Measurements from ENCODE around the gene RFXANK.
"Not testable (repeated sequence)": the region's sequence is repeated elsewhere in the genome, so short reads cannot be mapped to it uniquely, and the experiment has no call there.

RFXANK gene, protein sequence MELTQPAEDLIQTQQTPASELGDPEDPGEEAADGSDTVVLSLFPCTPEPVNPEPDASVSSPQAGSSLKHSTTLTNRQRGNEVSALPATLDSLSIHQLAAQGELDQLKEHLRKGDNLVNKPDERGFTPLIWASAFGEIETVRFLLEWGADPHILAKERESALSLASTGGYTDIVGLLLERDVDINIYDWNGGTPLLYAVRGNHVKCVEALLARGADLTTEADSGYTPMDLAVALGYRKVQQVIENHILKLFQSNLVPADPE

DNA sequence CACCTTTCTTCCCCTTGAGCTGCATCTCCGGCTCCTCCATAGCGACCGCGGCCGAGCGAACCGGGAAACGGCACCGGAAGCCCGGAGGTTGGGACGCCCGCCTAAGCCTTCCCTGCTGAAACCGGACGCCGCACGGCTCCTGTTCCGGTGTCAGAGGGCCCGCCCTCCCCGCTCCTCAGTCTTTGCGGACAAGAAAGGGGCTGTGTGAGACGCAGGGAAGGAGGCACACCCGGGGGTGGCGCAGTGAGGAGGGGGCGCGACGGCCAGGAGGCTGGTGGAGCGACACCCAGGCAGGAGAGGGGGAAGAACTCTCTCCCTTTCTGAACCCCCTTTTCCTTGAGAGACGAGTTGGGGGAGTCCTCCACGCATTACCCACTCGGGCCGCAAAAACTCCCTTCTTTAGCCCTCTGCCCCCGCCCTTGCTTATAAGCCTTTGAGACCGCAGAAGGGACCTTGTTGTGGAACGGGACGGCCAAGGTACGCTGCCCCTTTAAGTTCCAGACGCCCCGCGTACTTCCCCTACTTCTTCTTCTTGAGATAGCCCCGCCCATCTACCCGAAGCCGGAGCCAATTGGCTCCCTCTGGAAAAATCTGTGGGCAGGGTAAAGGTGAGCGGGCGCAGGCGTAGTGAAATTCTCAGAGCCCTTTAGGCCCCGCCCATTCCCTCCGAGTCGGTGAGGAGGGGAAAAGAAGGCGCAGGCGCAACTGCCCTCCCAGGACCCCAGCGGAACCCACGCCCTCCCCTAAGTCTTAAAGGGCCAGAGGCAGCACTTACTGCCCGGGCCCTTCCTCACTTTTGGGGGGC, at the start of gene RFXANK, which contains the start of gene BORCS8:
TSS of gene RFXANK (plus strand) at position 181 of the 805 bp plus-strand sequence. CDS start 1,689 bp downstream, outside the sequence.
TSS of gene BORCS8 (minus strand) at position 75 of the 805 bp plus-strand sequence. CDS start at position 40, 35 bp downstream.
- peak; percentile 94 to 98 (median 98) for DNase-seq (ENCODE audit: low read depth in 3 of 3)

DNA sequence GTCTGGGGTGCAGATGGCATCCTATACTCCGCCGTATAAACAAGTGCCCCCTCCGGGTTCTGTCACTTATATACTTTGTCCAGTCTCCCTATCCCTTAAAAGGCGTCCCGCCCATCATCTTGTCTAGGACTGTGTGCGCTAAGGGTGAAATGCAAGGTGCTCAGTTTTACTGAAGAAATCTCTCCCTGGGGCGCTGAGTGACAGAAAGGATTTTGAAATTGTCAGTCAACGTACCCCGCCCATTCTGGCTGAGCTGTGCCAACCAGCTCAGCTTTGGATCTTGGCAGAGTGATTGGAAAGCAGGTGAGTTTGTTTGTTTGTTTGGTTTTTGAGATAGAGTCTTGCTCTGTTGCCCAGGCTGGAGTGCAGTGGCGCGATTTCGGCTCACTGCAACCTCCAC, 49.7 kb upstream of the RFXANK start:
- no peak for DNase-seq (ENCODE audit: low read depth in 3 of 3)

DNA sequence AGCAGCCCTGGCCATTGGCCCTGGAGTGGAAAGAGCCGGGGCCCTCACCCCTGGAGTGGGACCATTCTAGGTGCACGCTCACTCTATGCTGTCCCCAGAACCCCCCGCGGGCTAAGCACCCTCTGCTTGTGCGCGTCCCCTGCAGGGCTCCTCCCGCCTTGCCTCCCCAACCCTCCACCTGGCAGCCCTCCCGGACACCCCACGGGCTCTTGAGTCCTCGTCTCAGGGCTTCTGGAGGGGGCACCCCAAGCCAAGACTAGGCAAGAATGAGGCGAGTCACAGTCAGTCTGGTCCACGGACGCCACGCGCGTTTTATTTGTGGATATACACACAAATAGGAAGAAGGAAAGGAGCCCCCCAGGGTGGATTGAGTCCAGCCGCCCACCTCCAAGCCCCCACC, 46.8 kb upstream of the RFXANK start:
- DNase-seq (ENCODE audit: low read depth in 3 of 3) = no peak

DNA sequence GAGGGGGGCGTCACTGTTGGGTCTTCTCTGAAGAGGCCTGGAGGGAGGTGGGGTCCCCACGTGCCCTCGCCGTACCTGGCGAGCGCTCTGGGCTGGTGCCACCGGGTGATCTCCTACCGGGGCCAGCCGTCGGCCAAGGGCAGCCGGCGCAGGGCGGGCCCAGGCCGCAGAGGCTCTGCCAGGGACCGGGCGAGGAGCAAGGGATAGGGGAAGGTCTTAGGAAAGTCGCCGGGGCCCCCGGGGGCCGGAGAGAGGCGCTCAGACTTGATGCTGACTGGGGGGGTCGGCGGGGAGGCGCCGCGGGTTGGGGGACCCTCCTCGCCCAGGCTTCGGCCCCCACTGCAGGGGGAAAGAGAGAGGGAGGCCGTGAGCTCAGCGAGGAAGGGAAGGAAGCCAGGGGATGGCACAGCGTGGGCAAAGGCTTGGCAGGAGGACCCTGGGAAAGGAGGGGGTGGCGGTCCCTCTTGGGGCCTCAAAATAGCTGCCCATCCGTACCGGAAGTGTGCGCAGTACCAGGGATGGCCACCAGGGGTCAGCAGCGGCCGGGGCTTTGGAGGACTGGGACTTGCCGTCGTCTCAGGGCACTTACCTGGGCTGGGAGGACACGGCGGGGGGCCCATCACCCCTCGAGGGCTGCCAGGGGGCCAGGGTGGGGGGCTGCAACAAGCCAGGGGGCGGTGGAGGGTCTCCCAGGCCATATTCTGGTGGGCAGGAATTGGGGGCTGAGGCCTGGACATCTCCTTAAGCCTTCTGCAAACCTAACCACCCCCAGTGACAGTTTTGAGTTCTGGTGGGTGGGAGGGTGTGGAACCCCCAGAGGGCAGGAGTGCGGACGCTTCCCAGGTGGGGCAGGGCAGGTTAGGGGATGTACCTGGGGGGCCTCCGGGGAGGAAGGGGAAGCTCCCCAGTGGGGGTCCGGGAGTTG, 46.1 kb upstream of the RFXANK start:
- peak; percentile 69 to 78 (median 77) for DNase-seq (ENCODE audit: low read depth in 3 of 3)

DNA sequence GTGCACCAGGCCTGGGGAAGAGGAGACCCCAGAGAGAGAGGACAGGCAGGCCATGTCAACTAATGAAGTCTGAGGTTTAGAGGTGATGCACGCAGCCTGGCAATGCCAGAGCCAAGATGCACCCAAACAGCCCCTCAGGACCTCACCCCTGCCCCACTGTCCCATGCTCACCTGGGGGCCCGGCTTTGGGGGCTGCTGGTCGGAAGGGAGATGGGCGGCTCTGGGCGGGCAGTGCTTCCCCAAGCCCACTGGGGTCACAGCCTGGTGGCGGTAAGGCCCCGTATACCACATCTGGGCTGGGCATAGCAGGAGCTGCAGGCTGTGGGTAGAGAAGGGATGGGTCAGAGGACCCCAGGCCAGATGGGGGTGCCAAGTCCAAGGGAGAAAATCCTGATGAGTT, 45.2 kb upstream of the RFXANK start:
- no peak for DNase-seq (ENCODE audit: low read depth in 3 of 3)

DNA sequence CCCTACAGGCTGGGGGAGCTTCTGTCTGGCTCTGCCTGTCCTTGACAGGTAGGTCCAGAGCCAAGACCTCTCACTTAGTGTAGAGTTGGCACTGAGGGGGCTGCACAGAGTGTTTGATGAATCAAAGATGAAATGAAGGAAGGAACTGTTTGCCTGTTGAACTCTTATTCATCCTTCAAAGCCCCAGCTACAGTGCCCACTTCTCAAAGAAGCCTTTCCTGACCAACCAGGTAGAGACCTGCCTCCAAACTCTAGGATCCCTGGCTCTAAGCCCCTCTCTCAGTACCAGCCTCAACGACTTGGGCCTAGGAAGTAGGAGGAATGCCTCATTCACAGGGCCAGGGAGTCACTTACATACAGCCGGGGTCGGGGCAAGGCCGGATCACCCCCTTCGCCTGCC, 44.7 kb upstream of the RFXANK start:
- DNase-seq (ENCODE audit: low read depth in 3 of 3) = no peak

DNA sequence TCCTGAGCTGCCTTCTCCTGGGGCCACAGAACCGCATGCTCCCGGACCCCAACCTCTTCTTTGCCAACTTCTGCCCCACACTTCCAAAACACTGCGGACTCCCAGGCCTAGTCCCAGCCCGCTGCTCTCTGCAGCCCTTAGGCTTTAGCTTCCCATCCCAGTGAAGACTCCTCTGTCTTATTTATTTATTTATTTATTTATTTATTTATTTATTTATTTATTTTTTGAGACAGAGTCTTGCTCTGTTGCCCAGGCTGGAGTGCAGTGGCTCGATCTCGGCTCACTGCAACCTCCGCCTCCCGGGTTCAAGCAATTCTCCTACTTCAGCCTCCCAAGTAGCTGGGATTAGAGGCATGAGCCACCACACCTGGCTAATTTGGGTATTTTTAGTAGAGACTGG, 43.6 kb upstream of the RFXANK start:
- not testable (repeated sequence) for DNase-seq (ENCODE audit: low read depth in 3 of 3)

DNA sequence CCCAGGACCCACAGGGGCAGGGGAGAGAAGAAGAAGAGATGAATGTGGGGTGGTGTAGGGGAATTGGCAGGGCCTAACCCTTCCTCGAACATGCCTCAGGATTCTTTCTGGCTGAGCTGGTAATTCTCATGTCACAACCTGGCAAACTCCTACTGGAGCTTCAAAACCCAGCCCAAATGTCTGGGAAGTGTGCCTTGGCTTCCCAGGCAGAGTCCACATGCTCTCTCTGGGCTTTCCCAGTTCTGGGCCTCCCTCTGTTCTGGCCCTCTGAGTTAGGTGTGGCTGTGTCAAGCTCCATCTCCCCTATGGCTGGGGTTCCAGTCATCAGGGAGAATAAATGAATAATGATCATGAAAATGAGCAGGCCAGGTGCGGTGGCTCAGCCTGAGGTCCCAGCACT, 42.6 kb upstream of the RFXANK start:
- no peak for DNase-seq (ENCODE audit: low read depth in 3 of 3)

DNA sequence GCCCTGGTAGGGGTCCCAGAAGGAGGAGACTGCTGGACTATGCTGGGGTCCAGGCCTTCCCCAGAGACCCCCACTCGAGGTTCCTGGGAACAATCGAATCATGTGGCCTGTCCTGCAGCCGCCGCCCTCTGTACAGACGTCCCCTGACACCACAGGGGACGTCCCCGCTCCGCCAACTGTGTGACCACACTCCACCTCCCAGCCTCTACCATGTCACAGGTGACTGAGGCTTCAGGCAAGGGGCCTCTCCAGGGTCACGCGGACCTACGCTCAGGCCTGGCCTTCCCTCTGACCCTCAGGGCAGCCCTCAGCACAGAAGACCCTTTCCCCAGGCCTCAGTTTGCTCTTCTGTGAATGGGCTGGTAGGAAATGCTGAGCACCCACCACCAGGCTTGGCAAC, 40.6 kb upstream of the RFXANK start:
- no peak for DNase-seq (ENCODE audit: low read depth in 3 of 3)

DNA sequence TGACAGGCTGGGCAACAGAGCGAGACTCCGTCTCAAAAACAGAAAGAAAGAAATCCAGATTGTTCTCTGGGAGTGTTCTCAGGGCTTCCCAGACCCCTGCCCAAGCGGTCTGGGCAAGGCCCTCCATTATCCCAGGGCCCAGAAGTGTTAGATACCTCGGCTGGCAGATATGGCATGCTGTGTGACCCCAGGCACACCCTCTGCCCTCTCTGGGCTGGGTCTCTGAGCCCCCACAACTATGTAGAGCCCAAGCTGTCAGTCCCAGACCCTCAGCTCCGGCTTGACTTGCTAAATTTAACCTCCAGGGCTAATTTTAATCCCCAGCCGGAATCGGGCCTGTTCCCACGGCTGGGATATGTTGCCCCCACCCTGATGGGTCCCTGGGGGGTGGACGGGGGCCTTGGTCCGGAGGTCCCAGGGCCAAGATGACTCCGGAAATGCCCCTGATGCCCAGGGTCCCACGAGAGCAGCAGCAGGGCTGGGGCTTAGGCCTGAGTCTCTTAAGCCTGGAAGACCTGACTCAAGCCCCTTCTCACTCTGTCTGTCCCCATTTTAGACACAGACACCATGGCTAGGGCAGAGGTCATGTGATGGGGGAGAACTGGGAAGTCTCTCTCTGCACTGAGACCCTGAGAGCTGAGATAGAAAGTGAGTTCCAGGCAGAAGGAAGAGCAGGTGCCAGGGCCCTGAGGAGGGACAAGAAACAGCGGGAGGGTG, 39.2 kb upstream of the RFXANK start:
- DNase-seq (ENCODE audit: low read depth in 3 of 3) = no peak

DNA sequence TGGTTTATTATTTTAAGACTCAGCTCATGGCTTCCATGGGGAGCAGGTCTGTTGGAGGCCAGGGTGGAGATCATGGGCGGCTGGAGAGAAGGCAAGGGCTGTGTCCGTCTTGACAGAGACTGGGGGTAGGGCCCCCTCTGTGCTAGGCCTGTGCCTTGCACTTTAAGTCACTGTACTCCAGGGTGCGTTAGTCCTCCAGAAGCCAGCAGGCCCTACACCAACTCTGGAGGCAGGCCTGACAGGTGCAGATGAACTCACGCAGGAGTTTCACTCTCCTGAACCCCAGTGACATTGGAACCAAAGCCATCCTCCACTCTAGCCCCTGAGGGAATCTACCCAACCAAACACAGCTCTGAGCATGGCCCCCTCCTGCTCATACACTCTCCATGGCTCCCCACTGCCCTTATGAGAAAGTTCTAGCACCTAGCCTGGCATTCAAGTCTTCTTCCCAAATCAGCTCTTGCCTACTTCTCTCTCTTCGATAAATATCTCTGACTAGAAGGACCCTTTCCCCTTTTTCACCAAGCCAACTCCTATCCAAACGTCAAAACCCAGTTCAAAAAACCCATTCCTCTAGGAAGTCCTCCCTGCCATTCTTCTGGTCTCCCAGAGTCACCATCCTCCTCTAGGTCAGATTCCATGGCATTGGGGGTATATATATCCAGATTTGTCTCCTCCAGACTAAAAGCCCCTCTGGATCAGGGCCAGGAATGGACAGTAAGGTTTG, 37.1 kb upstream of the RFXANK start:
- no peak for DNase-seq (ENCODE audit: low read depth in 3 of 3)

DNA sequence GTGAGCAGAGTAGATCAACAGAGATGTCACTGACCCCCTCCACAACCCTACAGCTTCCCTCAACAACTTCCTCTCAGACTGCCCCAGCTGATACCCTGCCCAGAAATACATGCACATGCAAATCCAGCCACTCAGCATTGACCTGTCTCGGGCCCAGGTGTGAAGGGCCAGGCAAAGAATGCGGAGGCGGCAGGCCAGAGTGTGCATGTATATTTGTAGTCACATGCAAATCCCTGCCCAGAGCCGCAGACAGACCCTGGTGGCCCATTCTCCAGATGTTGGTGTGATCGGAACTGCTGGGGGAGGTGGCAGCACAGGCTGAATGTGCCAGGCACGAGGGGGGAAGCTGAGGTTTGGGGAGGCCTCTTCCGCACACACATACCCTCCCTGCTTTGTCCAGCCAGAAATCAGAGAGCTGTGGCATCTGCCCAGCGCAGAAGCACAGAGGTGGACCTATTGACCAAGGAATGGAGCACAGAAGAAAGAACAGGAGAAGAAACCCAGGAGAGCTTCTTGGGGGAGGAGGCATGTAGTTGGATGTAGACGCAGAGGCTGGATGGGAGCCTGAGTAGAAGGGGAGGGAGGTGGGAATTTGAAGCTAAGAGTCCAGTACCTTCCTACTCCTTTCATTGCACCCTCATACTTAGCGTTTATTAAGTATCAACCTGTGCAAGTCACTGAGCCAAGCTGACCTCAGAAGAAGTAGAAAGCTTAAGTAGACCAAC, 36.4 kb upstream of the RFXANK start:
- no peak for DNase-seq (ENCODE audit: low read depth in 3 of 3)

DNA sequence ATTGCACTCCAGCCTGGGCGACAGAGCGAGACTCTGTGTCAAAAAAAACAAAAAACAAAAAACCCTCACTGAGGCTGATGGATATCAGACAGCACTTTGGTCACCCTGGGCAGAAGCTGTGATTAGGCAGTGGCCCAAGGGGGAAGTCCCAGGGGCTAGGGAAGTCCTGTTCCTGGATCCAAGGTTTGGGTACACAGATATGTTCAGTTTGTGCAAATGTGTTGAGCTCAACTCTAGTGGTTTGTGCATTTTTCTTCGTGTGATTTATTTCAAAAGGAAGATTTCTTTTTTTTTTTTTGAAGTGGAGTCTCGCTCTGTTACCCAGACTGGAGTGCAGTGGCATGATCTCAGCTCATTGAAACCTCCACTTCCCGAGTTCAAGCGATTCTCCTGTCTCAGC, 34.2 kb upstream of the RFXANK start:
- no peak for DNase-seq (ENCODE audit: low read depth in 3 of 3)

DNA sequence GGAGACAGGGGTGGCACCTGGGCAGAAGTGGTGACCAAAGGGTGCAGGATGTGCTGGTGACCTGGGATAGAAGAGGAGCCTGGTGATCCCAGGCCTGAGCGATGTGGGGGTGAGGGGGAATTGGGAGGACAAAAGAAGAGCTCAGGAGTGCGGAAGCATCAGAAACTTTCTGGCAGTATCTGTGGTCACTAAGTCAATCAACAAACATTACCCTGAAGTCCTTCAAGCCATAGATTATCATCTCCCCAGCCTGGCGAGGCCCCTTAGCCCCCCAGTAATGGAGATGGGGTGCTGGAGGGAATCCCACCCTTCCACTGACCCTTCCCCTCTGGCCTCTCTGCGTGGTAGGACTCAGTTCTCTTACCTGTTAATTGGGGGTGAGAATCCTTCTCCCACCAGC, 32.5 kb upstream of the RFXANK start:
- DNase-seq (ENCODE audit: low read depth in 3 of 3) = no peak

DNA sequence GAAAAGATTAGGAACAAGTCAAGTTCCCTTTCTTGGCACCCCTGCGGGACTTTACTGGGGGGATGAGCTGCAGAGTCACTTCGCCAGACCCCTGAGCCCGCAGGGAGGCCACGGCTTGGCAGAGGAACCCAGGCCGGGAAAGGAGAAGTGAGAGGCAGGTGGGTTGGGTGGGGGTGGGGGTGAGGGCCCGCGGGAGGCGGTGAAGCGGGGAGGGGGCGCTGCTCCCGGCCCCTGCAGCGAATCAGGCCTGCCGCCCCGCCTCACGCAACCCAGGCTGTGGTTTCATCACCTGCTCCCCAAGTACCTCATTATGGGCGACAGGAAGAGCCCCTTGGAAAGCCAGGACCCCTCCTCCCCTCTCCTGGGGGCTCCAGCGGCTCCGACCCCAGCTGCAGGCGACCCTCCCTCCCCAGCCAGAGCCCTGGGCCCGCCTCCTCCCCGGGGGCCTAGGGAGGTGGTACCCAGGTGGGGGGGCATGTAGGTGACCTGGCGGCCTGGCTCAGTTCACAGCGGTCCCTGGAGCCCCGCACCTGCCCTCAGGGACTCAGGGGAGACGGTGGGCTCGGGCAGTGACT, 31.5 kb upstream of the RFXANK start:
- DNase-seq (ENCODE audit: low read depth in 3 of 3) = no peak

DNA sequence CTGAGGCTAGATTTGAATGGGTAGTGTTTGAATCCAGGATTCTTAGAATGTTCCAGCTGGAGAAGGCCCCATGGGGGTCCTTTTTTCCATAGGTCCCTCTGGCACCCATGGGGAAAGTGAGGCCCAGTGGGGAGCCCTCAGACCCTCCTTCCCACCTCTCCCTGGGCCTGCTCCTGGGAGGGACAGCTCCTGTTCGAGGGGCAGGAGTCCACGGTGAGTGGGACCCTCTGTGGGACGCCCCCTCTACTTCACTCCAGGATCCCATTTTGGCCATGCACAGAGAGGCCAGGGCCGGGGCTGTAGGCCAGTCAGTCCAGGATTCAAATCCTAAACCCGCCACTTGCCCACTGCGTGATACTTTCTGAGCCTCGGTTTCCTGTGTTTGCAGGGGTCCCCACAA, 29.6 kb upstream of the RFXANK start:
- DNase-seq (ENCODE audit: low read depth in 3 of 3) = no peak

DNA sequence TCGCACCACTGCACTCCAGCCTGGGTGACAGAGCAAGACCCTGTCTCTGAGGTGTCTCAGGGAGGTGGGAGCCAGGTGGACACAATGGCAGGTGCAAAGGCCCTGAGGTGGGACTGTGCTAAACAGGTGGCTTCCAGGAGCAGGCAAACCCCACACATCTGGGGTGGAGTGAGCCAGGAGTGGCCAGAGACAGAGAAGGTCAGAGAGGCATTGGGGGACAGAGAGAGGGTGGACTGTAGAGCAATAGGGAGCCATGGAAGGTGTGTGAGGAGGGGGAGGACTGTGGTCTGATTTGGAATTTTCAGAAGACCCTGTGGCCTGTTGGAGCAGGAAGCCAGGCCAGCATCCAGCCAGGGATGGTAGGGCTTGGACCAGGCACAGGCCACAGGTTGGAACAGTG, 26.7 kb upstream of the RFXANK start:
- no peak for DNase-seq (ENCODE audit: low read depth in 3 of 3)

DNA sequence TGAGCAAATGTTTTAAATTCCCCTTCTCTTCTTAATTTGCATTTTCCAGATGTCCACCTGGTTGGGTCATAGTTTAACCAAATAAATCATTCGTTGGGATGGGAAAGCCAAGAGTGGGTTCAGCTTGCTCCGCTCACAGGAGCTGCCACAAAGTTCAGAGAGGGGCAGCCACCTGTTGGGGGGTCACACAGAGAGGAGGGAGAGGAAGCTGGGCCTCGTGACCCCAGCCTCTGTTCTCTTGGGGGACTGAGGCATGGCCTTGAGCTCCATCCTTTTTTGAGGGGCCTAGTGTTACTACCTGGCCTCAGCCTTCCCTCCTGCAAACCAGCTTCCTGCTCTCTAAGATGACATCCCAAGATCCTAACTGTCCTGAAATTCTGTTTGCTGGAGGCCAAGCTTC, 24.4 kb upstream of the RFXANK start:
- DNase-seq (ENCODE audit: low read depth in 3 of 3) = no peak

DNA sequence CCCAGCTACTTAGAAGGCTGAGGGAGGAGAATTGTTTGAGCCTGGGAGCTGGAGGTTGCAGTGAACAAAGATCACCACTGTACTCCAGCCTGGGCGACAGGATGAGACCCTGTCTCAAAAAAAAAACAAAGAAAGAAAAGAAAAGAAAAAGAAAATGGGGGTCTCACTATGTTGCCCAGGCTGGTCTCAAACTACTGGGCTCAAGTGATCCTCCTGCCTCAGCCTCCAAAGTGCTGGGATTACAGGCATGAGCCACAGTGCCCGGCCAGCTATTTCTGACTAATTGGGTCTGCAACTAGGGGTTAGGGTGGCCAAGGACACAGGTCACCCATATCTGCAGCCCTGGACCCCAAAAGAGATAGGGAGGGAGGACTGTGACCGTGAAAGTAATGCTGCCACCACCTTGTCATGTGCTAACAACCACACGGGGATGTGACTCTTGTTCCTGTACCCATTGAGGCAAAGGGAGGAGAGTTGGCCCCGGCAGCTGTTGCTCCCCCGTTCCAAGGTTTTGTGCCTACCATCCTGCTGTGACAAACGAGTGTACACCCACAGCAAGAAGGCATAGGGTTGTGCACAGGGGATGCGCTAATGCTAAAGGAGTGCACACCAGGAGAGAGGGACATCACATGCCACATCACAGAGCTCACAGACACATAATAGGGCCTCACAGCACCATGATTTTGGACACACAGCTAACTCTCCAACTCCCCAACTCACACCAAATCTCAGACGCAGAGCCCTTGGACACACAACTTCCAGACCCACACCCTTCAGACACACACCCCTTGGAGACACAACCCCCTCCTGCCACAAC, 22.6 kb upstream of the RFXANK start:
- no peak for DNase-seq (ENCODE audit: low read depth in 3 of 3)
